ENCODE results near the gene SYT6. TPM values are rescaled to one million over a fixed set of nuclear protein-coding genes. Genes with fewer than 3 reads are reported as not detected.

Gene SYT6
- total RNA-seq, 3 donors from 2014 or later = 0.82 TPM; not detected in 2

DNA sequence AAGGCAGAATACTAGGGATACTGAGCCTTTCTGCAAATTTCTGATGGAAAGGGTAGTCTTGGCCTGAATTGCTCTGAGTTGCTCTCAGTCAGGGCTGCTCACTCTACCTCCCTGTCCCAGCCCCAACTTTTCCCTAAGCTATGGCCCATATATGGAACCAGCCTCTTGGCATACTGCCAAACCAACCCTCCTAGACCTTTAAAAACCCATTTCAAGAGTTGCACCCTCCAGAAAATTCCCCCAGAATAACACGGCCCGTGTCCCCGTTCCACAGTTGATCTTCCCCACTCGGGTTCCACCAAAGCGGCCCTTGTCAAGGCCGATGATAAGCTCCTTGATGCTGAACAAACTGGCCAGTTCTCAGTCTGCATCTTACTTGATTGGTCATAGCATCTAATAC is 25.4 kb downstream of the SYT6 start:
- H3K9me3 ChIP-seq = no peaks in the 10 kb centered on the region
- no peaks in the 10 kb centered on the region for H3K4me1 ChIP-seq (ENCODE audit: low read depth)
- ATAC-seq = no peak
- H3K36me3 ChIP-seq (ENCODE audit: low read depth) = no peaks in the 10 kb centered on the region
- DNase-seq = no peak
- intact Hi-C loops (cut with DNase I, micrococcal nuclease) = no loop called here
- H3K4me3 ChIP-seq = no peak overlapping the region
- TF ChIP-seq, protein P1, sequence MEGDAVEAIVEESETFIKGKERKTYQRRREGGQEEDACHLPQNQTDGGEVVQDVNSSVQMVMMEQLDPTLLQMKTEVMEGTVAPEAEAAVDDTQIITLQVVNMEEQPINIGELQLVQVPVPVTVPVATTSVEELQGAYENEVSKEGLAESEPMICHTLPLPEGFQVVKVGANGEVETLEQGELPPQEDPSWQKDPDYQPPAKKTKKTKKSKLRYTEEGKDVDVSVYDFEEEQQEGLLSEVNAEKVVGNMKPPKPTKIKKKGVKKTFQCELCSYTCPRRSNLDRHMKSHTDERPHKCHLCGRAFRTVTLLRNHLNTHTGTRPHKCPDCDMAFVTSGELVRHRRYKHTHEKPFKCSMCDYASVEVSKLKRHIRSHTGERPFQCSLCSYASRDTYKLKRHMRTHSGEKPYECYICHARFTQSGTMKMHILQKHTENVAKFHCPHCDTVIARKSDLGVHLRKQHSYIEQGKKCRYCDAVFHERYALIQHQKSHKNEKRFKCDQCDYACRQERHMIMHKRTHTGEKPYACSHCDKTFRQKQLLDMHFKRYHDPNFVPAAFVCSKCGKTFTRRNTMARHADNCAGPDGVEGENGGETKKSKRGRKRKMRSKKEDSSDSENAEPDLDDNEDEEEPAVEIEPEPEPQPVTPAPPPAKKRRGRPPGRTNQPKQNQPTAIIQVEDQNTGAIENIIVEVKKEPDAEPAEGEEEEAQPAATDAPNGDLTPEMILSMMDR (IDR thresholded peaks at IDR 0.05) = no peak

DNA sequence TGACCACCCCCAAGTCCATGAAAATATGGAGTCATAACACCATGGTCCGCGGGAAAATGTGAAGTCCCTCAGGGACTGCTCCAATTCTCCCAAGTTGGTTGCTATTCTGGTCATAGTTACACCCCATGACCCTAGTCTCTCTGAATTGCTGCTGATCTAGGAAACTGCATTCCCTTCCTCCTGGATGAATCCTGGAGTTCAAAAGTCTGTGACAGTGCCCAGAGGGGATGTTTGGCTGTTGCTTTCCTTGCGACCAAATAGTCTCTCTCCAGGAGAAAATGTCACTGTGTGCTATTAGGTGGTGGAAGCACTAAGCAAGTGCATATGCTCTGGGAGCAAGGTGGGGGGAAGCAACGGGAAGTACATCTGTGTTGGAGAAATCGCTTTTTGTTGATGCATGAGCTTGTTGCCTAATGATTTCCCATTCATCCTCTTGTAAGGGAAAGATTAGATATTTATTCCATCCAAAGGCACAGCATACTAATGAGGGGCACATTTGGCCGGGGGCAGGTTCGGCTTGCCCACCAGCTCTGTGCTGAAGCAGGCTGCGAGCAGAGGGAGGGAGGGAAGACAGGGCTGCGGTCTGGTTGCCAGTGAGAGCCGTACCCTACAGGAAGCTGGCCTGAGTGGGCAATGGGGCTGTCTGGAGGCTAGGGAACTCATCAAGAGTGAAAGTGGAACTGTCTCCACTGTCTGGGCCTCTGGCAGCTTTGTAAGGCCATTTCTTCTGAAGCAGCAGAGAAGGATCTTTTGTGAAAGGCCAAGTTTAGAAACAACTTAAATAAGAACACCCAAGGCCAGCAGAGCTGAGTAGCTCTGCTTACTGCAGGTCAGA is 27.2 kb downstream of the SYT6 start:
- H3K9me3 ChIP-seq = no peaks in the 10 kb centered on the region
- H3K4me3 ChIP-seq = no peak overlapping the region
- intact Hi-C loops (cut with DNase I, micrococcal nuclease) = no loop called here
- no peaks in the 10 kb centered on the region for H3K4me1 ChIP-seq (ENCODE audit: low read depth)
- TF ChIP-seq, protein P1 (IDR thresholded peaks at IDR 0.05) = no peak
- DNase-seq (peak in 1 of 3 donors; percentile 7), ATAC-seq (peak; percentile 43)
- no peaks in the 10 kb centered on the region for H3K36me3 ChIP-seq (ENCODE audit: low read depth)

DNA sequence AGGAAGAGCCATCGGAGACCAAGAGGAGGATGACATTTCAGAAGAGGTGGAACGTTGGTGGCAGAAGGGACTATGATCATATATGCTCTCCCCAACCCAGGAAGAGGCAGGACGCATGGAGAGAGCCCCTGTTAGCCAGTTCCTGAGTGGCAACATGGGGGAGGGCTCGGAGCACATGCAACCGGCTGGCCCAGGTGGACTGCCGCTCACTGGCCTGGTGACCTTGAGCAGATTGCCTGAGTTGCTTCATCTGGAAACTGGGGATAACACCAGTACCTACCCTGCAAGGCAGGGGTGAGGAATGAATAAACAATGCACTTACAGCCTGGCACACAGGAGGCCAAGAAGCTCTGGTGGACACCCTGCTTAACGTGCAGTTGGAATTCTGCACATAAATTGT is 29.0 kb downstream of the SYT6 start:
- Histone ChIP-seq H3K4me1 (ENCODE audit: low read depth) (no peaks in the 10 kb centered on the region), H3K9me3 (no peaks in the 10 kb centered on the region), H3K4me3 (no peak overlapping the region), H3K36me3 (ENCODE audit: low read depth) (no peaks in the 10 kb centered on the region)
- ATAC-seq = no peak
- TF ChIP-seq, protein P1 (IDR thresholded peaks at IDR 0.05) = no peak
- no peak for DNase-seq
- intact Hi-C loops (cut with DNase I, micrococcal nuclease) = no loop called here

DNA sequence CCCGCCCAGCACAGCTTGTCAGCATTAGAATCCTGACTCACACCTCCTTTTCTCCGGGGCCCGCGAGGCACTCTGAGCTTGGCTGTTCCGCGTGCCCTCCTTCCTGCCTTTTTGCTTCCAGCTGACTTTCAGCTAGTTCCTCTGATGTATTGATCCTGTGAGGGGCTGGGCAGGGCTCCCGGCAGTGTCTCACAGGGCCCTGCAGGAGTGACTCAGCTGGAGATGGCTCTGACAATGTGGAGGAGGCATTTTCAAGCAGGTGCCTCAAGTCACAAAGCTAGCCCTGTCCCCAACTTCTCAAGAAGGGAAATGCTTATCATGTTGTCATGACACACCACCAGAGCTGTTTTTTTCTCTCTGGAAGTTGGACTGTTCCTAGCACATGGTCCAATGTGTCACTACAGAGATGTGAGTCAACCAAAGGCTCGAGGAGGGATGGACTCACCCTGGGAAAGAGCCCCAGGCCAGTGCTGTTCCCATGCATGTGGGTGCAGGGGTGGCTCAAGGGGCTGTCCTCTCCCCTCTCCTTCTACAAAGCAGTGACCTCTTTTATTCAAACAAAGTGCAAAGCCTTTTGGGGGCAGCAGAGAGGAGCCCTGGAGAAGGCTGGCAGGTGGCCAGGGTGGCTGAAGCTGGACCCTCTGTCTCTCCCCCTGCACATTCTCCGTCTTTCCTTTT is 30.6 kb downstream of the SYT6 start:
- H3K9me3 ChIP-seq = no peaks in the 10 kb centered on the region
- TF ChIP-seq, protein P1 (IDR thresholded peaks at IDR 0.05) = no peak
- ATAC-seq (no peak), DNase-seq (no peak)
- H3K4me3 ChIP-seq = no peak overlapping the region
- no peaks in the 10 kb centered on the region for H3K4me1 ChIP-seq (ENCODE audit: low read depth)
- intact Hi-C loops (cut with DNase I, micrococcal nuclease) = no loop called here
- H3K36me3 ChIP-seq (ENCODE audit: low read depth) = no peaks in the 10 kb centered on the region

DNA sequence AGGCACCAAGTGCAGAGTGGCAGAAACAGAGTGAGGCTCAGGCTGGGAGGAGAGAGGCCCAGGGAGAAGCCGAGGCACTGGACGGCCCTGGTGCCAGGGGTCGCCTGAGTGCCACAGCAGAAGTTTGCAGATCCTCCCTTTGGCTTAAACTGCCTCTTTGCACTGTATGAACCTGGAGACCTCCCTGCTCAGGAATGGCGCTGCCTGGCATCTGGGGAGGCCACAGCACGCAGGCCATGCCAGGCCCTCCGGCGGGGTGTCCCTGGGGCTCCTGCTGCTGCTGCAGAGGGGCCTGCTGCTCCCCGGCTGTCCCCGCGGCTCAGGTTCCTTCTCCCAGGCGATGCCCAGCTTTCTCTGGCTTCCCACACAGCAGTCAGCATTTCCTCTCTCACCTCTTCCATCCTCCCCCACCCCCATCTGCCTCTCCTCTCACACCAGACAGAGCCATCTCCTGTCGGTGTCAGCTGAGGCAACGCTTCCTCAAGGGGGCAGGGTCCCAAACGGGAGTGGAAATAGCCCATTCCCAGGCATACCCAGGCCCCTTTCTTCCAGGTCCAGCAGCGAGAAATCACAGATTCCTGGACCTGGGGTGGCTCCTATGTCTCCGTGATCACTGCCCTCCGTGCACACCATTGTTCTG is 35.2 kb downstream of the SYT6 start:
- Histone ChIP-seq H3K4me3 (no peak overlapping the region), H3K36me3 (ENCODE audit: low read depth) (no peaks in the 10 kb centered on the region), H3K9me3 (no peaks in the 10 kb centered on the region), H3K4me1 (ENCODE audit: low read depth) (no peaks in the 10 kb centered on the region)
- TF ChIP-seq, protein P1 (IDR thresholded peaks at IDR 0.05) = no peak
- ATAC-seq = no peak
- DNase-seq = no peak
- intact Hi-C loops (cut with DNase I, micrococcal nuclease) = no loop called here

All from mucosa of descending colon (tissue), 3 donors.